ENCODE measurements around the gene TNNT3.
A peak's percentile ranks its signal among the peaks of the same experiment; 100 is the strongest.
"Not testable (repeated sequence)": the region's sequence is repeated elsewhere in the genome, so short reads cannot be mapped to it uniquely, and the experiment has no call there.

The TNNT3 gene

GRCh38 chr11:1881442-1882264 lies 37.9 kb upstream of the TNNT3 start:
- DNase-seq, result no peak

- DNase-seq, result peak; percentile 69
These were observed 37.0 kb upstream of the TNNT3 start for GRCh38 chr11:1882265-1883238.

GRCh38 chr11:1883346-1884302 lies 35.9 kb upstream of the TNNT3 start:
- DNase-seq, result no peak

GRCh38 chr11:1884303-1884700 lies 35.2 kb upstream of the TNNT3 start:
- DNase-seq, result no peak

- not testable (repeated sequence) for DNase-seq
These were observed 33.0 kb upstream of the TNNT3 start for GRCh38 chr11:1886551-1886950.

GRCh38 chr11:1887451-1888346 lies 31.8 kb upstream of the TNNT3 start:
- DNase-seq, result no peak

- no peak for DNase-seq
These were observed 31.2 kb upstream of the TNNT3 start for GRCh38 chr11:1888347-1888753.

- DNase-seq, result no peak
These were observed 30.7 kb upstream of the TNNT3 start for GRCh38 chr11:1888811-1889210.

GRCh38 chr11:1889224-1889930 lies 30.1 kb upstream of the TNNT3 start:
- DNase-seq, result peak; percentile 25

GRCh38 chr11:1889941-1890855 lies 29.3 kb upstream of the TNNT3 start:
- DNase-seq, result no peak

GRCh38 chr11:1890856-1891830 lies 28.4 kb upstream of the TNNT3 start:
- DNase-seq, result no peak

GRCh38 chr11:1891831-1892115 lies 27.7 kb upstream of the TNNT3 start, which contains the start of gene PRR33:
TSS of gene PRR33 (minus strand) at chr11:1891895. CDS start at chr11:1890584, 1,311 bp downstream.
- DNase-seq, result no peak

- no peak for DNase-seq
These were observed 27.4 kb upstream of the TNNT3 start for GRCh38 chr11:1892116-1892515.

- no peak for DNase-seq
These were observed 26.9 kb upstream of the TNNT3 start for GRCh38 chr11:1892558-1892957.

GRCh38 chr11:1893581-1894359 lies 25.7 kb upstream of the TNNT3 start:
- DNase-seq, result no peak

GRCh38 chr11:1894759-1895158 lies 24.7 kb upstream of the TNNT3 start:
- DNase-seq, result no peak

GRCh38 chr11:1896468-1896867 lies 23.0 kb upstream of the TNNT3 start:
- DNase-seq, result no peak

- DNase-seq, result peak; percentile 31
These were observed 22.6 kb upstream of the TNNT3 start for GRCh38 chr11:1896923-1897322.
